Measurements from ENCODE around the gene C20orf204.

GRCh38 chr20:64081624-64081964 is 45.6 kb downstream of the C20orf204 start:
- TF ChIP-seq SUZ12 (IDR thresholded peaks at IDR 0.05; ENCODE audit: extremely low read depth, insufficient read depth, insufficient read length) = no peak
- no peak for TF ChIP-seq YY1 (IDR thresholded peaks at IDR 0.05; ENCODE audit: insufficient read depth, insufficient read length)

Measured in NT2/D1 (cell line).